GM04504 (cell line): Measurements from ENCODE around the gene PLA2G2C.

ENCODE experiments used
- DNase-seq: peaks from one replicate; pipeline ENCODE4 v3.0.0-alpha.2; 2012; ENCODE audit warnings: low read depth

Gene PLA2G2C

GRCh38 chr1:20207546-20207945 is 21.2 kb upstream of the PLA2G2C start:
- DNase-seq = no peak

DNA sequence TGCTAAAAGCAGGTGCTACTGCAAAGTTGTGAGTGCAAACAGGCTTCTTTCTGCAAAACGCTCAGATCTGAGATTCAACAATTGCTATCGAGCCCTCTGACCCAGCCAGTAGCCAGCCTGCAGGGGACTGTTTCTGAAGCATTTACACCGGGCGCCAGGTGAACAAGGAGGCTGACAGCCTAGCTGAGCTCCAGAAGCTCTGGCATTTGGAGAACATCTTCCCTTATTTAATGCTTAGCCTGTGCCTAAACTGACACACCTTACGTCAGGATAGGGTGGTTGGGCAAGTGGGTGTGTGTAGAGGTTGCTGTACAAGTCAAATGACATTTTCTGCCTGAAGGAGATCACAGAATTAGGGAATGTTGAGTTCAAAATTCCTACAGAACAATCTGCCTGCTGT is 15.8 kb upstream of the PLA2G2C start:
- no peak for DNase-seq

- no peak for DNase-seq
Observed at GRCh38 chr1:20200966-20201365, 14.6 kb upstream of the PLA2G2C start.

DNA sequence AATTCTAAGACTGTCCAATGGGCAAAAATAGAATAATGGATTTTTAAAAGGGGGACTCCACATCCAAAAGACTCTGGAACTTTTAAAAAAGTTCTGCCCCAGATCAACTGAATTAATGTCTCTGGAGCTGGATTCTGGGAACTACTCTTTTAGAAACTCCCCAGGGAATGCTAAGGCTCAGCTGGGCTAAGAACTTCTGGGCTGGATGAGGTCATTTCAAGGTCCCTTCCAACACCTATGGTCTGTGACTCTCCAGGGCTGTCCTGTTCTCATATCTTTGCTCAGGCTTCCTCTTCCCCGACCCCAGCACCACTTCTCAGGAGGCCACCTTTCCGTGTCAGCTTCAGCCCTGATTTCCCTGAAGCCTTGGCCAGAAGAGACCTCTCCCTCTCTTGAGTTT is 13.5 kb upstream of the PLA2G2C start:
- DNase-seq = no peak

DNA sequence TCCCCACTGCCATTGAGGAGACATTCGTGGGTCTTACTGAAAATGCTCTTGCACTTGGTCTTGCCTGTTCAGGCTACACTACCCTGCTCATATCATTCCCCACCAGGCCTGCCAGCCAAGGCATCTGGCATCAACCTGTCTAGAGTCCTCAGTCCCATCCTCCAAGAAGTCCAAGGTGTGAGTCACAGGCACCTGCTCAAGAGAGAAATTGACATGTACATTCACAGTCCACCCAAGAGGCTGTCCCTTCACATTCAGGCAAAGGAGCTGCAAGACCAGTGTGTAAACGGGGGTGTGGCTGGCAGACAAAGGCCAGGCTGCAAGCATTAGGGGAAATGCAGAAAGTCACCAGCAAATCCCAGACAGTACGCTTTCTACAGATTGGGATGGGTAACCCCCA is 13.1 kb upstream of the PLA2G2C start:
- no peak for DNase-seq

GRCh38 chr1:20198918-20199317 is 12.6 kb upstream of the PLA2G2C start:
- no peak for DNase-seq

- DNase-seq = no peak
Observed at GRCh38 chr1:20198296-20198695, 12.0 kb upstream of the PLA2G2C start.

DNA sequence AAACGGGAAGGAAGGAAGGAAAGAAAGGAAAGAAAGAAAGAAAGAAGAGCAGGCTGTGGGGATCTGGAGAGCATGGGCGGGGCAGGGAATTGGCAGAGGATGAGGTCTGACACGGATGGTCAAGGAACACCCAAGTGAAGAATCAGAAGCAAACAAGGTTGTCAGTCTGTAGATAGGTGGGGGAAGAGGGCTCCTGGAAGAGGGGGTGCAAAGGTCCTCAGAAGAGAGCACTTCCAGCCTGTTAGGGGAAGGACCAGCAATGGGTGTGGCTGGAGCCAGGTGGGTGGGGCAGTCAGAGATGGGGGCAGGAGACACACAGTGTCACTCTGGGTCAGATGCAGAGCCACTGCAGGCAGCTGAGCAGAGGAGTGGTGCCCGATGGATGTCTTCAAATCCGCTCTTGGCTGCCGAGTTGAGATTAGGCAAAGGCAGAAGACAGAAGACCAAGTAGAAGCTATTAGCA is 11.0 kb upstream of the PLA2G2C start:
- DNase-seq = no peak

- DNase-seq = no peak
Observed at GRCh38 chr1:20195462-20195780, 9.1 kb upstream of the PLA2G2C start.

- no peak for DNase-seq
Observed at GRCh38 chr1:20194757-20195461, 8.6 kb upstream of the PLA2G2C start.

- no peak for DNase-seq
Observed at GRCh38 chr1:20194224-20194623, 7.9 kb upstream of the PLA2G2C start.

- DNase-seq = no peak
Observed at GRCh38 chr1:20192871-20193411, 6.6 kb upstream of the PLA2G2C start.

DNA sequence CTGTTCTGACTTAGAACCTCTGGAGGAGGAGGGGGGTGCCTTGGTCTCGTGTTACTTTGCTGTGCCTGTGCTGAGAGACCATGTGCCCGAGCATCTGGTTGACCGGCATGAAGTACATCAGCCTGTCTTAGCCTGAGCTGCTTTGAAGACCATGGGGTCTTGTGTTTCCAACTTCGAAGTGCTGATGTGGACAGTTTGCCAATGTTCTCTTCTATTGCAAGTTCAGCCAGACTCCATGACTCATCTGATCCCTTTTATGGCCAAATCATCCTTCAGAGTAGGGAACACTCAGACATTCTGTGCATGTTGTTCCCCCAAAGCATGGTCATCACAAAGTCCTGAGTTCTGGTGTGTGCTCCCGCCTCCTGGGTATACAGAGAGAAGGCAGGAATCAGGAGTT is 6.0 kb upstream of the PLA2G2C start:
- no peak for DNase-seq

DNA sequence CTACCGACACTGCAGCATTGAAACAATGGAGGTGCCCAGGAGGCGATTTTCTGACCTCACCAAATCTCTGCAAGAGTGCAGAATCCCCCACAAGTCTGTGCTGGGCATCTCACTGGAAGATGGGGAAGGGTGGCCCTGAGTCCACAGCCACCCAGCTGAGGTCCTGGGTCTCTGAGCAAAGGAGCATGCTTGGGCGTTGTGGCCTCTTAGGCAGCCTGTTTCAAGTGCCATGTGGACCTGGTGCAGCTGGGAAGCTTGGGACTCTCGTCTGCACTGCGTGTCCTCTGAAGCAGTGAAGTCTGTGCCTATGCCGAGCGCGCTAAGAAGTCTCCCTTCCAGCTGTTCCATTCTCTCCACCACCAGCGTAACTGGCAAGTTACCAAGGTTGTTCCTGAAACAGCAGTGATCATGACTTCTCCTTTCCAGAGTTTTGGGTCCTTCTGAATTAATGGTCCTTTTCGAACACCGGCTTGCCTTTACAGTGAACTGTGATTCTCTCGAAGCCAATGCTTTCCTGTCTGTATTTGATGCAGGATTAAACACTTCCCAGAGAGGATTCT is 5.0 kb upstream of the PLA2G2C start:
- no peak for DNase-seq

GRCh38 chr1:20190256-20191160 is 4.2 kb upstream of the PLA2G2C start:
- no peak for DNase-seq

DNA sequence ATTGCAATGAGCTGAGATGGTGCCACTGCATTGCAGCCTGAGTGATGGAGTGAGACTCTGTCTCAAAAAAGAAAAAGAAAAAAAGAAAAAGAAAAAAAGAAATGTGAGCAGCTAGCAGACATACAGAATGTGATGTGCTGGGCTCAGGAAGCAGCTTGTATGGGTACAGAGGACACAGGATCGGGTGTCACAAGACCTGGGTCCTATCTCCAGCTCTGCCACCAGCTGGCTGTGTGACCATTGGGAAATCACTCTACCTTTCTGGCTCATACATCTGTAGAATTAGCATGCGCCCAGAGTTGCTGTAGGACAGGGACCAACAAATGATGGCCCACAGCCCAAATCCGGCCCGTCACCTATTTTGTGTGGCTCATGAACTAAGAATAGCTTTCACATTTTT is 3.3 kb upstream of the PLA2G2C start:
- no peak for DNase-seq

GRCh38 chr1:20188455-20188817 is 2.1 kb upstream of the PLA2G2C start:
- no peak for DNase-seq

- DNase-seq = no peak
Observed at GRCh38 chr1:20187813-20188454, 1.6 kb upstream of the PLA2G2C start.

DNA sequence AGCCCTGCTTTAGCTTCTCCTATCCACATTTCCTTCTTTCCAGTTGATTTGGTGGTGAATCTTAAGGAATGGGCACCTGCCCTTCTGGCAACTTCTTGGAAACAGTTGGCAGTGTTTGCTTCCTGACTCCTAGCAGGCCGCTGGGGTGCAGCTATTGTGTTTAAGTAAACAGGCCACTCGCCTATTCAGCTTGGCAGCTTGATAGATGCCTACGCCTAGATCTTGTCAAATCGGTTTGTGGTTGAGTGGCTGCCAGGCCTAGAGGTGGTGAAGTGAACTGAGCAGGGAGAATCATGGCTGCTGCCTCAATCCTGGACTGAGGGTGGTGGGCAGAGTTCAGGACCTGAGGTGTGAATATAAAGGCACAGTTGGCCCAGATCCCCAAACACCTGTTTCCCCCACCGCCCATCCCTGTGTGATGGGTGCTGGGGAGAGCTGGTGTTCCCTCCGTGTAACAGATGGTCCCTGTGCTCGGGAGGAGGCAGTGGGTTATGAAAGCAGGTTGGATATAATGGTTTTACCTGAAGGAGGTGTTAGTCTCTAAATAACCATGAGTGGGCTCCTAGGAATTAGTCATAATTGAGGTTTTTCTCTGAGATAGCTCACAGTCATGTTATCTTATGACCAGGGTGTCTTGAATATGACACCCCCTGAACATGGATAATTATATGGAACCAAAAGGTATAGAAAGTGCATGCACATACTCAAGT is 940 bp upstream of the PLA2G2C start:
- no peak for DNase-seq

DNA sequence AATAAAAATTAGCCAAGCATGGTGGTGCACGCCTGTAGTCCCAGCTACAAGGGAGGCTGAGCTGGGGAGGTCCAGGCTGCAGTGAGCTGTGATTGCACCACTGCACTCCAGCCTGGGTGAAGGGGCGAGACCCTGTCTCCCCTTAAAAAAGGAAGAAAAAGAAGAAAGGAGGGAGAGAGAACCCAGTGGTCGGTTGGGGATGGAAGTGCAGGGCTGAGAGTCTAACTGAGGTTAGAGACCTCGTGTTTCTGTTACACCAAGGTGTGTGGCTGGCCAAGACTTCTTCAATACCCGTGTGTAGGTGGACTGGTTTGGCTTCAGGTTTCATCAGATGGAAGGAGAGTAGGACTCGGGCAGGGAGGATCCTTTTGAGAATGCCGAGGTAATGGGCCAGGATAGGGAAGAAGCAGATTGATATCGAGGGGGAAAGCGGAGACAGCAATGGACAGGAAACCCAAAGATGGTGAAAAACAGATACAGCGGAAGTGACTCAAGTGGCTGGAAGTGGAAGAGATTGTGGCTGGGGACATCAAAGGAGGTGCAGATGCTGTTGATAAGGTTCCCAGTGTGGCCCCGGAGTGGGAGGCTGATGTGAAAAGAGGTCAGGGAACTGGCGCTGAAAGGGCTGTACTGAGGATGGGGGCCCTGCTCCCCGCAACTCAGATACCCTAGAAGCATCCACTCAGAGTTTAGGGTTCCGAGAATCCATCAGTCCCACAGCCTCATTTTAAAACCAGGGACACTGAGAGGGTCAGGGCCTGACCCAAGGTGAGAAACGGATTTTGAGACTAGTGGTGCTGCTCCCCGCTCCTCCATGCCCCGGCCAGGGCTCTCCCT is 1.1 kb downstream of the PLA2G2C start:
- DNase-seq = no peak

DNA sequence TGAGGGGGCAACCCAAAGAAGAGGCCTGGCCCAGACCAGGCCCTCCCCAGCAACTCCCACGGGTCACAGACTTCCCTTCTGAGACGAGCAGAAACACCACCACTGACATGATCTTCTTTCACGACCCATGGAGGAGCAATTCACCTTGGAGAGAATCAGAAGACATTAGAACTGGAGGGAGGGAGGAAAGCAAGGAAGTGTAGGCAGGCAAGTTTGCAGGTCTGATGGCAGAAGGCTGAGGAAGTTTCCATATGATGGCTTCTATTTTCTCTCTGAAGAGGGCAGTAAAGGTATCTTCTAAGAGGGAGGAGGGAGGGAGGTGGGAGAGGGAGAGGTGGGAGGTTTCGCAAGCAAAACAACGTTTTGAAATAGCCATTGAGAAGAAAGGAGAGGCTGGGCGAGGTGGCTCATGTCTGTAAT is 1.8 kb downstream of the PLA2G2C start:
- no peak for DNase-seq
